ENCODE results near the gene DHRS1. TPM values are rescaled to one million over a fixed set of nuclear protein-coding genes. Genes with fewer than 3 reads are reported as not detected.

Gene DHRS1
- total RNA-seq, 1 donor from 2014 or later, result 29.3 TPM

GRCh38 chr14:24315807-24316596 is 16.4 kb upstream of the DHRS1 start:
- Mint-ChIP-seq H3K27me3 (ENCODE audit: low read depth) (peaks cover 7% of the 10 kb centered on the region), H3K9me3 (ENCODE audit: low read depth) (no peaks in the 10 kb centered on the region), H3K4me1 (ENCODE audit: low read depth) (peaks cover 6% of the 10 kb centered on the region), H3K27ac (ENCODE audit: unreplicated experiment) (no peak overlapping the region), H3K4me3 (ENCODE audit: unreplicated experiment) (no peak overlapping the region), H3K36me3 (ENCODE audit: low read depth) (peaks cover 2% of the 10 kb centered on the region)
- no peak for TF ChIP-seq CTCF (IDR thresholded peaks at IDR 0.05)
- no peak for DNase-seq (ENCODE audit: low spot score)

GRCh38 chr14:24315243-24315806 is 15.7 kb upstream of the DHRS1 start:
- Mint-ChIP-seq H3K4me3 (ENCODE audit: unreplicated experiment) (no peak overlapping the region), H3K27me3 (ENCODE audit: low read depth) (peaks cover 7% of the 10 kb centered on the region), H3K27ac (ENCODE audit: unreplicated experiment) (no peak overlapping the region), H3K4me1 (ENCODE audit: low read depth) (peaks cover 6% of the 10 kb centered on the region), H3K9me3 (ENCODE audit: low read depth) (no peaks in the 10 kb centered on the region), H3K36me3 (ENCODE audit: low read depth) (peaks cover 2% of the 10 kb centered on the region)
- DNase-seq (ENCODE audit: low spot score), result no peak
- no peak for TF ChIP-seq CTCF (IDR thresholded peaks at IDR 0.05)

- Mint-ChIP-seq H3K36me3 (ENCODE audit: low read depth) (peaks cover 4% of the 10 kb centered on the region), H3K27me3 (ENCODE audit: low read depth) (peaks cover 5% of the 10 kb centered on the region), H3K4me1 (ENCODE audit: low read depth) (peaks cover 6% of the 10 kb centered on the region), H3K4me3 (ENCODE audit: unreplicated experiment) (no peak overlapping the region), H3K9me3 (ENCODE audit: low read depth) (no peaks in the 10 kb centered on the region), H3K27ac (ENCODE audit: unreplicated experiment) (peak overlapping the region; percentile 4)
- TF ChIP-seq CTCF (IDR thresholded peaks at IDR 0.05), result no peak
- no peak for DNase-seq (ENCODE audit: low spot score)
These were observed 15.0 kb upstream of the DHRS1 start for GRCh38 chr14:24314377-24315193.

GRCh38 chr14:24313913-24314312 is 14.3 kb upstream of the DHRS1 start:
- peaks cover 6% of the 10 kb centered on the region for H3K4me1 Mint-ChIP-seq (ENCODE audit: low read depth)
- TF ChIP-seq CTCF (IDR thresholded peaks at IDR 0.05), result no peak
- H3K27ac Mint-ChIP-seq (ENCODE audit: unreplicated experiment), result no peak overlapping the region
- H3K9me3 Mint-ChIP-seq (ENCODE audit: low read depth), result no peaks in the 10 kb centered on the region
- peaks cover 4% of the 10 kb centered on the region for H3K36me3 Mint-ChIP-seq (ENCODE audit: low read depth)
- no peaks in the 10 kb centered on the region for H3K27me3 Mint-ChIP-seq (ENCODE audit: low read depth)
- no peak overlapping the region for H3K4me3 Mint-ChIP-seq (ENCODE audit: unreplicated experiment)
- no peak for DNase-seq (ENCODE audit: low spot score)

Measured in chondrocyte (in vitro differentiated cells).